Neural progenitor cell (in vitro differentiated cells): Measurements from ENCODE around the gene MBNL2.

Source experiments
- EZH2 ChIP-seq: fragments of 200-600 bp; sonication (generic); IDR thresholded peaks from 2 replicates; pipeline ENCODE4 v1.6.1; 2017; ENCODE audit warnings: antibody characterized with exemption, mild to moderate bottlenecking, moderate library complexity
- EZH2phosphoT487 ChIP-seq: fragments of 200-600 bp; sonication (generic); IDR thresholded peaks from 2 replicates; pipeline ENCODE4 v1.6.1; 2017; ENCODE audit warnings: antibody characterized with exemption
- TF ChIP-seq, protein P1 (sequence below): fragments of 200-600 bp; sonication (generic); IDR thresholded peaks from 2 replicates; pipeline ENCODE4 v1.5.1; 2017; ENCODE audit warnings: antibody characterized with exemption, mild to moderate bottlenecking

GRCh38 chr13:97285221-97285955 is 63.3 kb downstream of the MBNL2 start:
- TF ChIP-seq, protein P1, sequence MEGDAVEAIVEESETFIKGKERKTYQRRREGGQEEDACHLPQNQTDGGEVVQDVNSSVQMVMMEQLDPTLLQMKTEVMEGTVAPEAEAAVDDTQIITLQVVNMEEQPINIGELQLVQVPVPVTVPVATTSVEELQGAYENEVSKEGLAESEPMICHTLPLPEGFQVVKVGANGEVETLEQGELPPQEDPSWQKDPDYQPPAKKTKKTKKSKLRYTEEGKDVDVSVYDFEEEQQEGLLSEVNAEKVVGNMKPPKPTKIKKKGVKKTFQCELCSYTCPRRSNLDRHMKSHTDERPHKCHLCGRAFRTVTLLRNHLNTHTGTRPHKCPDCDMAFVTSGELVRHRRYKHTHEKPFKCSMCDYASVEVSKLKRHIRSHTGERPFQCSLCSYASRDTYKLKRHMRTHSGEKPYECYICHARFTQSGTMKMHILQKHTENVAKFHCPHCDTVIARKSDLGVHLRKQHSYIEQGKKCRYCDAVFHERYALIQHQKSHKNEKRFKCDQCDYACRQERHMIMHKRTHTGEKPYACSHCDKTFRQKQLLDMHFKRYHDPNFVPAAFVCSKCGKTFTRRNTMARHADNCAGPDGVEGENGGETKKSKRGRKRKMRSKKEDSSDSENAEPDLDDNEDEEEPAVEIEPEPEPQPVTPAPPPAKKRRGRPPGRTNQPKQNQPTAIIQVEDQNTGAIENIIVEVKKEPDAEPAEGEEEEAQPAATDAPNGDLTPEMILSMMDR: no peak
- no peak for TF ChIP-seq EZH2
- no peak for TF ChIP-seq EZH2phosphoT487
